Kidney (tissue), 14 donors: Measurements from ENCODE around the gene PFDN1. TPM values are rescaled to one million over a fixed set of nuclear protein-coding genes. Genes with fewer than 3 reads are reported as not detected.

Source experiments
- DNase-seq, 5 donors: peaks; one replicate each; pipeline ENCODE4 v3.0.0-alpha.2; 2013 to 2020
- FAIRE-seq: peaks from 2 replicates; lab custom pipeline; 2012; peaks lifted over from hg19 to GRCh38; lab: Jason Lieb, UNC
- H3K27ac ChIP-seq, 2 donors: one replicate each; pipeline ENCODE4 v1.7.0; 2013; ENCODE audit warnings: low read depth in 2 of 2, low read length in 2 of 2, inconsistent platforms in 1 of 2
- H3K27me3 ChIP-seq: one replicate; pipeline ENCODE4 v1.7.1; 2013; ENCODE audit warnings: low read length, inconsistent platforms; ENCODE audit not compliant: control insufficient read depth, insufficient read depth
- H3K36me3 ChIP-seq, 3 donors: one replicate each; pipeline versions ENCODE4 v1.7.0 to v1.7.1; 2013; ENCODE audit warnings: low read length in 3 of 3, control low read depth in 1 of 3, inconsistent platforms in 1 of 3; ENCODE audit not compliant: insufficient read depth in 3 of 3, control insufficient read depth in 2 of 3
- H3K4me1 ChIP-seq, 3 donors: one replicate each; pipeline versions ENCODE4 v1.7.0 to v1.7.1; 2013; ENCODE audit warnings: low read length in 3 of 3, inconsistent platforms in 1 of 3, low read depth in 1 of 3; ENCODE audit not compliant: control insufficient read depth in 2 of 3, insufficient read depth in 2 of 3
- H3K4me3 ChIP-seq, 3 donors: one replicate each; pipeline versions ENCODE4 v1.7.0 to v1.8.1; 2013; ENCODE audit warnings: low read length in 3 of 3, control low read depth in 1 of 3, inconsistent platforms in 1 of 3
- H3K9ac ChIP-seq, 3 donors: one replicate each; pipeline versions ENCODE4 v1.7.0 to v1.7.1; 2013; ENCODE audit warnings: low read length in 3 of 3, control low read depth in 1 of 3, inconsistent platforms in 1 of 3
- H3K9me3 ChIP-seq, 3 donors: one replicate each; pipeline versions ENCODE4 v1.7.0 to v1.7.1; 2013; ENCODE audit warnings: low read length in 3 of 3, control low read depth in 1 of 3, inconsistent platforms in 1 of 3; ENCODE audit not compliant: control insufficient read depth in 2 of 3, insufficient read depth in 1 of 3
- CTCF ChIP-seq: IDR thresholded peaks from 3 replicates; pipeline ENCODE4 v1.5.1; 2012; ENCODE audit warnings: mild to moderate bottlenecking, moderate library complexity, borderline replicate concordance; ENCODE audit not compliant: insufficient read depth; ENCODE audit errors: extremely low read depth
- intact Hi-C: fragments of 100-400 bp; cut with DNase I; formaldehyde crosslinking; loops from one replicate; pipeline ENCODE4 v1.11.1; 2022
- polyA plus RNA-seq: library from polyadenylated mRNA; stranded (reverse); fragments of 350-450 nt; fragmentation: Illumina TruSeq; extraction: RNeasy Lipid Tissue Mini Kit (QIAGEN cat#74804); gene quantifications from one replicate; pipeline ENCODE4 v1.2.3, GENCODE V29; 2014; ENCODE audit warnings: low read depth, low replicate concordance; ENCODE audit not compliant: insufficient read depth
- total RNA-seq: library from RNA; stranded (reverse); fragmentation: NEBNext Ultra II Directional; extraction: Animal tissue kit (Norgen Biotek cat#: 25700); gene quantifications from one replicate; pipeline ENCODE4 v1.2.1, GENCODE V29; 2021
- donor health status: control.
- donor health status: control.
- donor health status: control.
- donor health status: control.
- donor health status: control.
- donor health status: DM: yes; HTN: yes; CAD: no.
- donor health status: Normal renal cell carcinoma (clear cell type).

PFDN1 gene
- total and polyA plus RNA-seq, 2 donors from 2014 or later: 48.9 to 85.8 TPM

GRCh38 chr5:140259500-140259899 lies 43.4 kb downstream of the PFDN1 start:
- DNase-seq (no peak), FAIRE-seq (no peak)
- H3K9me3 ChIP-seq: peaks cover 0 to 3% (median 0%) of the 10 kb centered on the region in 3 donors
- H3K9ac ChIP-seq: no peak overlapping the region
- TF ChIP-seq CTCF: no peak
- intact Hi-C loops: no loop called here
- no peaks in the 10 kb centered on the region for H3K36me3 ChIP-seq
- H3K4me3 ChIP-seq: no peak overlapping the region
- H3K27ac ChIP-seq: no peak overlapping the region
- peaks cover 0 to 18% (median 3%) of the 10 kb centered on the region in 3 donors for H3K4me1 ChIP-seq
- H3K27me3 ChIP-seq: no peaks in the 10 kb centered on the region

- no peak for TF ChIP-seq CTCF
- Histone ChIP-seq H3K36me3 (no peaks in the 10 kb centered on the region), H3K27me3 (no peaks in the 10 kb centered on the region), H3K9ac (no peak overlapping the region), H3K4me3 (no peak overlapping the region), H3K4me1 (peaks cover 0 to 18% (median 3%) of the 10 kb centered on the region in 3 donors), H3K9me3 (peaks cover 0 to 3% (median 0%) of the 10 kb centered on the region in 3 donors), H3K27ac (no peak overlapping the region)
- intact Hi-C loops: no loop called here
- no peak for DNase-seq
- no peak for FAIRE-seq
These were observed 44.0 kb downstream of the PFDN1 start for GRCh38 chr5:140258873-140259272.

- FAIRE-seq (no peak), DNase-seq (no peak)
- Histone ChIP-seq H3K27ac (no peak overlapping the region), H3K9ac (no peak overlapping the region), H3K4me1 (peaks cover 0 to 18% (median 3%) of the 10 kb centered on the region in 3 donors), H3K4me3 (no peak overlapping the region), H3K36me3 (no peaks in the 10 kb centered on the region), H3K9me3 (peaks cover 0 to 3% (median 0%) of the 10 kb centered on the region in 3 donors), H3K27me3 (no peaks in the 10 kb centered on the region)
- intact Hi-C loops: no loop called here
- no peak for TF ChIP-seq CTCF
These were observed 44.9 kb downstream of the PFDN1 start for GRCh38 chr5:140258016-140258415.

- Histone ChIP-seq H3K27me3 (no peaks in the 10 kb centered on the region), H3K4me1 (peaks cover 0 to 9% (median 3%) of the 10 kb centered on the region in 3 donors), H3K27ac (no peak overlapping the region), H3K9ac (no peak overlapping the region), H3K4me3 (no peak overlapping the region), H3K9me3 (peaks cover 0 to 3% (median 0%) of the 10 kb centered on the region in 3 donors), H3K36me3 (no peaks in the 10 kb centered on the region)
- FAIRE-seq (no peak), DNase-seq (no peak)
- TF ChIP-seq CTCF: no peak
- intact Hi-C loops: no loop called here
These were observed 46.2 kb downstream of the PFDN1 start for GRCh38 chr5:140256726-140257125.
